Uterus (tissue), 2 donors: ENCODE results near the gene PLXND1.

Experiments
- CTCF ChIP-seq, 4 experiments: fragments of 200-600 bp in 2 of 4; fragments of 450-650 bp in 2 of 4; sonication (generic) in 2 of 4; IDR thresholded peaks; one replicate each; pipeline ENCODE4 v1.5.1; 2016 to 2019; ENCODE audit warnings: antibody characterized with exemption in 4 of 4, mild to moderate bottlenecking in 2 of 4, moderate library complexity in 1 of 4
- POLR2A ChIP-seq, 2 donors: fragments of 450-650 bp; IDR thresholded peaks; one replicate each; pipeline ENCODE4 v1.6.1; 2016; ENCODE audit warnings: antibody characterized with exemption in 2 of 2, mild to moderate bottlenecking in 1 of 2, moderate library complexity in 1 of 2

GRCh38 chr3:129520960-129521359 lies 85.5 kb downstream of the PLXND1 start:
- TF ChIP-seq CTCF (IDR thresholded peaks at IDR 0.05) = no peak
- no peak for TF ChIP-seq POLR2A (IDR thresholded peaks at IDR 0.05)
